AG04450 (cell line): ENCODE results near the gene PRRT1B. TPM values are rescaled to one million over a fixed set of nuclear protein-coding genes. Genes with fewer than 3 reads are reported as not detected.
"Not testable (repeated sequence)": the region's sequence is repeated elsewhere in the genome, so short reads cannot be mapped to it uniquely, and the experiment has no call there.

ENCODE experiments used
- CTCF ChIA-PET: fragments of 300-600, 350-600 bp; formaldehyde crosslinking; extraction: SDS; loops from one replicate; lab custom pipeline; 2022; ENCODE audit warnings: antibody characterized with exemption, inconsistent platforms; lab: Charles Lee
- POLR2A ChIA-PET: fragments of 350-600 bp; formaldehyde crosslinking; extraction: SDS; loops from one replicate; lab custom pipeline; 2021; ENCODE audit warnings: antibody characterized with exemption, inconsistent platforms; lab: Yijun Ruan, JAX
- DNase-seq: peaks from one replicate; pipeline ENCODE4 v3.0.0-alpha.2; 2011; ENCODE audit warnings: low read depth, low spot score
- H3K27ac ChIP-seq: one replicate; pipeline ENCODE4 v1.5.1; 2012; ENCODE audit warnings: low read depth, low read length, control low read depth
- H3K27me3 ChIP-seq: one replicate; pipeline ENCODE4 v1.6.0; 2012; ENCODE audit warnings: low read length; ENCODE audit not compliant: control insufficient read depth, insufficient read depth
- H3K4me3 ChIP-seq: 2 replicates; pipeline ENCODE4 v1.5.1; 2011; ENCODE audit warnings: mild to moderate bottlenecking, low read depth, low read length, control low read depth
- H3K9me3 ChIP-seq: 2 replicates; pipeline ENCODE4 v1.5.1; 2012; ENCODE audit warnings: low read length; ENCODE audit not compliant: control insufficient read depth, insufficient read depth
- CTCF ChIP-seq: IDR thresholded peaks from 2 replicates; pipeline ENCODE4 v1.5.1; 2011; ENCODE audit warnings: low read depth, low read length, control low read depth, inconsistent platforms
- polyA plus RNA-seq: library from polyadenylated mRNA; depleted of rRNA; stranded (reverse); fragments of >200 nt; gene quantifications from 2 replicates; pipeline ENCODE4 v1.2.3, GENCODE V29; 2011

The PRRT1B gene
- polyA plus RNA-seq, 1 experiment = not detected

DNA sequence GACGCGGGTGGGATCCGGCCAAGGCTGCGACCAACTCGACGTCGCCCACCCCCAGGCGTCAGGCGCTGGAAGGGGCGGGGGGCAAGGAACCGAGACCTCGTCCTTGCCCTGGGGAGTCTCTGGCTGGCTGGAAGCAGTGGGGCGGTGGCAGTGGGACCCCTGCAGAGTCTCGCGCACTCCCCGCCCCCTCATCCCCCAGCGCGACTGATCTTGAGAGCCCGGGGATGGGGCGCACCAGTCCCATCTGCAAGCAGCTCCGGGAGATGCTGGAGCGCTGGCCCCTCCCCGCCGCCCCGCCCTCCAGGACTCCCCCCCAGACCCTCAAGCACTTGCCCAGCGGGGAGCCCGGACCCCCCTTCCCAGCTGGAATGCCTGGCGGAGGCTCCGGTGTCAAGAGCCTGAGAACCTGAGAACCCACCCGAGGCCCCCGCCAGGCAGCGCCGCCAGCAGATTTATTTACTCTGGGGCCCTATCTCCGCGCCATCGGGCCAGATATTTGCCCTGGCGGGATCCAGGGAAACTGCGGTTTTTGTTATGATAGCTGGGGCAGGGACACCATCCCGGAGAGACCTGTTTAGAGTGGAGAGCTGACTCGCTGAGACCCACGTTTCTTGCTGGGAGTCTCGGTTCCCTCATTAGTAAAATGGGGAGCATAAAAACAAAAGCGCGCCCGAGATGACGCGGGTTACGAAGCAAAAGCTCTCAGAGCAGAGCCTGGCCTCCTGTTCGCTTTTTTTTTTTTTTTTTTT is 1.2 kb downstream of the PRRT1B start:
- Histone ChIP-seq H3K9me3 (peaks cover 42% of the 10 kb centered on the region), H3K4me3 (peak overlapping the region; percentile 45), H3K27ac (no peak overlapping the region), H3K27me3 (peaks cover 51% of the 10 kb centered on the region)
- no peak for DNase-seq
- ChIA-PET CTCF (no interaction called here), POLR2A (interaction anchor here (0.6 to 0.7 kb wide), 2 partner anchors 168 to 173 kb away, joined by 4 to 9 read pairs; no protein-coding TSS in a partner anchor)
- peak; percentile 9; the same call in 1 of the 2 replicates for TF ChIP-seq CTCF

DNA sequence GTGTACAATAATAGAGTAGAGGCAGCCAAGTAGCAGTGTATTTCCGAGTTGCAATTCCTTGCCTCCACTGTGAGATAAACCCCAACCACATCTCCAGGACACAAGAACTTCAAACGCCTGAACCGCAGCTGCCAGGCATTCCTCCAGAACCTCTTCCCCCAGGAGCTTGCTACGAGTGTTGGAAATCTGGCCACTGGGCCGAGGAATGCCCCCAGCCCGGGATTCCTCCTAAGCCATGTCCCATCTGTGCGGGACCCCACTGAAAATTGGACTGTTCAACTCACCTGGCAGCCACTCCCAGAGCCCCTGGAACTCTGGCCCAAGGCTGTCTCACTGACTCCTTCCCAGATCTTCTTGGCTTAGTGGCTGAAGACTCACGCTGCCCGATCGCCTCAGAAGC is 3.9 kb downstream of the PRRT1B start:
- H3K27ac ChIP-seq, POLR2A ChIA-PET, H3K4me3 ChIP-seq, CTCF ChIA-PET, DNase-seq: not testable (repeated sequence)
- Histone ChIP-seq H3K27me3 (peaks cover 66% of the 10 kb centered on the region), H3K9me3 (peaks cover 31% of the 10 kb centered on the region)

GRCh38 chr9:131550465-131550864 is 5.1 kb downstream of the PRRT1B start:
- H3K27ac ChIP-seq, CTCF ChIA-PET, POLR2A ChIA-PET, DNase-seq, H3K4me3 ChIP-seq: not testable (repeated sequence)
- peaks cover 23% of the 10 kb centered on the region for H3K9me3 ChIP-seq
- H3K27me3 ChIP-seq = peaks cover 61% of the 10 kb centered on the region

- H3K27ac ChIP-seq = no peak overlapping the region
- H3K27me3 ChIP-seq = peaks cover 57% of the 10 kb centered on the region
- H3K4me3 ChIP-seq = no peak overlapping the region
- no peak for TF ChIP-seq CTCF
- DNase-seq = no peak
- ChIA-PET POLR2A (no interaction called here), CTCF (no interaction called here)
- peaks cover 17% of the 10 kb centered on the region for H3K9me3 ChIP-seq
Observed at GRCh38 chr9:131552030-131552429, 6.7 kb downstream of the PRRT1B start.

- DNase-seq = no peak
- no peak for TF ChIP-seq CTCF
- no peak overlapping the region for H3K27ac ChIP-seq
- ChIA-PET POLR2A (no interaction called here), CTCF (interaction anchor here (0.6 kb wide), 1 partner anchor 16 kb away, joined by 3 read pairs; no protein-coding TSS in a partner anchor)
- peaks cover 42% of the 10 kb centered on the region for H3K27me3 ChIP-seq
- peaks cover 19% of the 10 kb centered on the region for H3K9me3 ChIP-seq
- H3K4me3 ChIP-seq = no peak overlapping the region
Observed at GRCh38 chr9:131554087-131554842, 8.9 kb downstream of the PRRT1B start.

DNA sequence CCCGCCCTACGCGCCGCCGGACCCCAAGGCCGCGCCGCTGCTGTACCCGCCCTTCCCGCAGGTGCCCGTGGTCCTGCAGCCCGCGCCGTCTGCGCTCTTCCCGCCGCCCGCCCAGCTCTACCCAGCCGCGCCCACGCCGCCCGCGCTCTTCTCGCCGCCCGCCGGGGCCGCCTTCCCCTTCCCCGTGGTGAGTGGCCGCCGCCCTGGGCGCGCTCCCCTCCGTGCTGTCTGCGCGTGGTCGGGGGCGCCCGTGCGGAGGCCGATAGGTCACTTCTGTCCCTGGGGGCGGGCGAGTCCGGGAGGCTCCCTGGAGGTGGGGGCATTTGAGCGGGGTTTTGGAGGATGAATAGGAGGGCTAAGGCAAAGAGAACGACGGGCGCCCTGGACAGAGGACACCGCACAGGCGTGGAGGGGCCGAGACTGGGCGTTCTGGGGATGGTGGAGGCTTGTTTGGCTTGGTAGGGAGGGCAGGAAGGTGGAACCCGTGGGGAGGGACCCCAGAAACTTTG is 9.6 kb downstream of the PRRT1B start:
- H3K27me3 ChIP-seq = peaks cover 40% of the 10 kb centered on the region
- CTCF ChIA-PET = no interaction called here
- H3K9me3 ChIP-seq = peaks cover 19% of the 10 kb centered on the region
- POLR2A ChIA-PET = no interaction called here
- TF ChIP-seq CTCF = no peak
- no peak overlapping the region for H3K27ac ChIP-seq
- DNase-seq = no peak
- H3K4me3 ChIP-seq = no peak overlapping the region
